ENCODE results near the gene ABCC1.
"Not testable (repeated sequence)": the region's sequence is repeated elsewhere in the genome, so short reads cannot be mapped to it uniquely, and the experiment has no call there.

Gene ABCC1

DNA sequence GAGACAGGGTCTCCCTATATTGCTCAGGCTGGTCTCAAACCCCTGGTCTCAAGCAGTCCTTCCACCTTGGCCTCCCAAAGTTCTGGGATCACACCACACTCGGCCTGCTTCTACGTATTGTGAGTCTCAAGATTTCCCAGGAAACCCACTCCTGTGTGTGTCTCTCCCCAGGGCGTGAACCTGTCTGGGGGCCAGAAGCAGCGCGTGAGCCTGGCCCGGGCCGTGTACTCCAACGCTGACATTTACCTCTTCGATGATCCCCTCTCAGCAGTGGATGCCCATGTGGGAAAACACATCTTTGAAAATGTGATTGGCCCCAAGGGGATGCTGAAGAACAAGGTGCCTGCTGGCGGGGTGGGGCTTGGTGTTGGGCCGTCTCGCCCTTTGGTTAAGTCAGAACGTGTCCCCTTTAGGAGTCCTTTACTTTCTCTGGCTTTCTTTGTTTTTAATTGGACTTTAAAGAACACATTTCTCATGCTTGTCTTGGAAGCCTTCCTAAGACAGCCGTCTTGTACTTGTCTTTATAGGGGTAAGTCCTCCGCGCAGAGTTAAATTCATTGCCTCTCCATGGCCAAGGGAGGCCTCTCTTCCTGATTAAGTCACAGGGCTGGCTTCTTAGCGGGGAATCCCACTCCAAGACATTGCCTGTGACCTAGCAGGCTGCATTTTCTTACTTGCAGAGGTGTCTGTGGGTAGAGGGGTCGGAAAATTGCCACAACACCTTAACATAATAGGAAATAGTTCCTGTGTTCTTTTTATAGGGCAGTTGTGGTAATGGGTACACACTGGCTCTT, 137.4 kb downstream of the ABCC1 start:
- DNase-seq: no peak

DNA sequence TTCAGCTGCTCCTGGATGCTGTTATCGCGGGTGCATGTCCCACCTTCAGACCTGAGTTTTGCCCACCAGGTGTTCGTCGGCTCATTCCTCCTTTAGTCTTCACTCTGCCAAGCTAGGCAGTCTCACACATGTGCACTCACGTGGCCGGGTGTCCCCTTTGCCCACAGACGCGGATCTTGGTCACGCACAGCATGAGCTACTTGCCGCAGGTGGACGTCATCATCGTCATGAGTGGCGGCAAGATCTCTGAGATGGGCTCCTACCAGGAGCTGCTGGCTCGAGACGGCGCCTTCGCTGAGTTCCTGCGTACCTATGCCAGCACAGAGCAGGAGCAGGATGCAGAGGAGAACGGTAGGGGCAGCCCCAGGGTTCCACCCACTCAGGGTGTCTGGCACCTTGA, 140.8 kb downstream of the ABCC1 start:
- DNase-seq: no peak

DNA sequence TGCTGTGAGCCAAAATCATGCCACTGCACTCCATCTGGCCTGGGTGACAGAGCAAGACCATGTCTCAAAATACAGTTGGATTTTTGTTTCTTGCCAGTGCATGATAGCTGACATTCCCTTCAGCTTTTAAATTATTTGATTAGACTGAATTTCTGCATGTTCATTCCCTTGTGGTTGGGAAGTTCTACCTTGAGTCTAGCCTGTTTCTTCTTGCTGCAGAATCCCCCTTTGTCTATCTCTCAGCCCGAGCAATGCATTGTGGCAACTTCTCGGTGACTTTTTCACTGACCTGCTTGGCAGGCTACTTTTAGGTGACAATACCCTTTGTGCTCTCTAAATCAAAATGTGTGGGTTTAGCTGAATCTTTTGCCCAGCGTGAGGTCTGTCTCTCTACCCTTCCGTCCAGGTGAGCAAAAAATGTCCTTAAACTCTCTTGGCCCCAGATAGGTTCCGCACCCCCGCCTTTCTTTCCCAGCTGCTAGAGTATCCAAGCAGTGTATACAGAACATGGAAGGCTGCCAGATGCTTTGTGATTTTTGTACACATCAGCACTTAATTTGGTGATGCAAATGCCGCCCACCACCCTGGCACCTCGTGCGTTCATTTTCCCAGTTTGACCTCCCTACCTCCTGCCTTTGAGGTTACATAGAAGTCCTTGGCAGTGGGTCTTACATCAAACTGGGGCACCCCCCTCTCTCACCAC, 143.7 kb downstream of the ABCC1 start:
- DNase-seq: no peak

DNA sequence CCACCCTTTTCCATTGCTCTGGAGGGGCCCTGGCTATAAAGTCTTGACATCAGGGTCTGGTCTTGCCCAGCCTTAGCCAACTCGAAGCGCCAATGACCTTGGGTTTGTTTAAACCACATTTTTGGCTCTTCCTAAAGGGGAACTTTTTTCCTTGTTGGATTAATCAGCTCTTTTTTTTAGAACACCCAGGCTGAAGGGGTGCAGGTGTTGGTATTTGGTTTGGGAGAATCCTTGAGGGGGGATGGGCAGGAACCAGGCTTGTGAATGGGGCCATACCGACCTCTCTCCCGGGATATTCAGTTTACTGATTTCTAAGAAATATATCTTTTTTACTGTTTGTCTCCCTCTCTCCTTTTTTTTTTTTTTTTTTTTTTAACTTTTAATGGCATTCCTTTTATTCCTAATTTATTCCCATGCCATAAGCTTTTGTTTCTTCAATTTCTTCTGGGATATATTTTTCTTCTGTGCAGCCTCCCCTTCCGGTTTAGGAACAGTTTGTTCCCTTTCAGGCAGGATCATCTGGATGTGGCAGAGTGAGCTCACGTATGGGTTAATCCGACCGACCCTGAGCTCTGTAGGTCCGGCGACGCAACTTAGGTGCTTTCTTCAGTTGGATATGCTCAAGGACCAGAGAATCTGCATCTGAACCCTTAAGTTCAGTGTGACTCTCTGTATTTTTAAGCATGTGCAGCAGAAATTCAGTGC, 144.4 kb downstream of the ABCC1 start:
- DNase-seq: no peak

DNA sequence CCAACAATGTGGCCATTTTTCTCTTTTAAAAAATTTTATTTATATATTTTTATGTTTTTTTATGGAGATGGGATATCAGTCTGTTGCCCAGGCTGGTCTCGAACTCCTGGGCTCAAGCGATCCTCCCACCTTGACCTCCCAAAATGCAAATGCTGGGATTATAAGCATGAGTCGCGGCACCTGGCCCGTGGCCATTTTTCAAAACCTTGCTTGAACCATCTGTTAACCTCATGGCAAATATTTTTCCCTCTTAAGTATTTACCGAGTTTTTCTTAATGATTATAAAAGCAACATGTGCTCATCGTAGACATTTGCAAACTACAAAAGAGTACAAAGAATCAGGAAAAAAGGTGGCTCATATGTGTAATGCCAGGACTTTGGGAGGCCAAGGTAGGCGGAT, 146.2 kb downstream of the ABCC1 start:
- DNase-seq: no peak

DNA sequence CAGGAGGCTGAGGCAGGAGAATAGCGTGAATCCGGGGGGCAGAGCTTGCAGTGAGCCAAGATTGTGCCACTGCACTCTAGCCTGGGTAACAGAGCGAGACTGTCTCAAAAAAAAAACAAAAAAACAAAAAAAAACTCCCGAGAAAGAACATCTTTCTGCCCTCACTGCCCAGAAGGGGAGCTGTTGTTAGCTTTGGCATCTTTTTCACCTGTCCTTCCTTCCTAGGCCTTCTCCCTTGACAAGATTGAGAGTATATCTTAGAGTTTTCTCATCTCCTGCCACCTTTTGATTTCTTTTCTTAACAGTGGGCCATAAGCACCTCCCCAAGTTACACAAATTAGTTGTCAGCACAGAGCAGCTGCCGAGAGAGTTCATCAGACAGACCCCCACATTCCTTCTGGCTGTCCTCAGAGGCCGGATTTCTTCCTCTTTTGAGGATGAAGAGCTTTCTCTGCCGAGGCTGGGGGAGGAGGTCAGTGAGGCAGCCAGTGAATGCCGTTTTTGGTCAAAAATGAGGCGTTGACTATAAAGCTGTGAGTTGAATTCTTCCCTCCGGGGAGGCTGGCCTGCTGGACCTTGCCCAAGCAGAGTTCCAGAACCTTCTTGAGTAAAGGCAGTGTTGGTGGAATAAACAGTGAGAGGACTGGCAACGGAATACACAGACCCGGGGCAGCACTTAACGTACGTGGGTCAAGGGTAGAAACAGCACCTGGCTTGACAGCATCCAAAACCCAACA, 146.9 kb downstream of the ABCC1 start:
- DNase-seq: no peak

DNA sequence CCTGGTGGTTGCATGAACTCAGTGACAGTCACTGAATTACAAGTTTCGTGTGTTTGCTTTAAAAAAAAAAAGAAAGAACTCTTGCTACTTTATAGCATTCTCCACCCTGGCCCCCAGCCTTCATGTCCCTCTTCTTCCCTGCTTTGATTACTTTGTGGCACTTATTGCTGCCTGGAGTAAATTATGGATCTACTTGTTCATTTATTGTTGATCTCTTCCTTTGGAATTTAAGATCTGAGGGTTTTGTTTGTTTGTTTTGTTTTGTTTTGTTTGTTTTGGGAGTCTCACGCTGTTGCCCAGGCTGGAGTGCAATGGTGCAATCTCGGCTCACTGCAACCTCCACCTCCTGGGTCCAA, 147.4 kb downstream of the ABCC1 start:
- no peak for DNase-seq

DNA sequence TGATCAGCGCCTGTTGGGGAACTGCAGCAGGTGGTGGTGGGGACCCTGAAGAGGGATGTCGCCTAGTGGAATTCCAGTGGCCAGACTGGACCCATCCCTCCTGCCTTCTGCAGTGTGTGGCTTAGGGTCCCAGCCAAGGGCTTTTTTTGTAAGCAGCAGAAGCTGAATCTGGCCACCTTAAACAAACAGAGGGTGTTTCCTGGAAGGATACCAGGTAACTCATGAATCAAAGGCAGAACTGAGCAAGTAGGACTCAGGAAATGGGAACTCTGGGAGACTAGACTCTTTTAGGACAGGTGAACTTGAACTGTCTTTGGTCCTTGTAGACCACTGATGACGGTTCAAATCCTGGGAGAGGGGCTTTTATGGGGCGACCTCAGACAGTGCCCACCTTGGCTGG, 149.9 kb downstream of the ABCC1 start:
- no peak for DNase-seq

DNA sequence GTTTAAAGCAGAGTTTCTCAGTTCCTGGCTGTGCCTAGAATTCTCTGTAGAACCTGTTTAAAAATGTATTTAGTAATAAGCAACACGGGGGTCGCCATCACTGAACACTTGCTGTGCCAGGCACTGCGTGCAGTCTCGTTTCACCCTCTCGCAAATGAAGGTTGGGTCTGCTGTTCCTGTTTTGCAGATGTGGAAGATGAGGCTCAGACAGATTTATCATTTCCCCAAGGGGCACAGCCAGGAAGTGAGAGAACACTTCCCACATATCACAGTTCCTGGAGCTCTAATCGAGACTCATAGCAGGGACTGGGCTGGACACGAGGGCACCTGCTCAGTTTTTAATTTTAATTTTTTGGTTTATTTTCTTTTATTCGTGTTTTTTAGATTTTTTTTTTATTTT, 151.2 kb downstream of the ABCC1 start:
- DNase-seq: no peak

DNA sequence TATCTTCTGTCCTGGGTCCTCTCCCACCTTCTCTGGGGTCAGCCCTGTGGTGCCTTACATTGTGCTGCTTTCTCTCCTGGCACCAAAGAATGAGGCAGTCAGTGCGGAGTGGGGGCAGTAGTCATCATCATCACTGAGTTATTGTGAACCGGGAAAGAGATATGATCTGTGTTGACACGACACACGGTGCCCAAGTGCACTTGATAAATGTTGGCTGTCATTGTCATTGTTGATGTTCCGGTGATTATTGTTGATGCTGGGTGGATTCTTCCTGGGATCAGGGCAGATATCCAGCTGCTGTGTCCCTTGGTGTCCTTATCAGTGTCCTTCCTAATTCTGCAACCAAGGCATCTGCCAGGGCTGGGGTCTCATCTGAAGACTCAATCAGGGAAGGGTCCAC, 152.2 kb downstream of the ABCC1 start:
- DNase-seq: no peak

DNA sequence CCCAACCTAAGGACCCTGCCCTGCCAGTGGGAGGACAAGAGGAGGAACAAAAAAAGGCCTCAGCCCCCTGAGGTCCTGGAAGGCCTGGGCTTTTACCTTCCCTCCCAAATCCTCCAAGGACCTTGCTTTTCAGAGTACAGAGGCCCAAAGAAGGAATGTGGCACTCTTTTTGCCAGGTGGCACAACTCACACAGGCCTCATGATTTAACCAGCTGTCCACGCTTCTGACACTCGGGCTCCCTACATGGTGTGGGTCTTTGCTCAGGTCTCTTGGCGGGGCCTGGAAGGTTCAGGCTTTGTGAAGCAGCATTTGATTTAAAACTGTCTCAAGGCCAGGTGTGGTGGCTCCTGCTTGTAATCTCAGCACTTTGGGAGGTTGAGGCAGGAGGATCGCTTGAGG, 153.3 kb downstream of the ABCC1 start:
- DNase-seq: no peak

DNA sequence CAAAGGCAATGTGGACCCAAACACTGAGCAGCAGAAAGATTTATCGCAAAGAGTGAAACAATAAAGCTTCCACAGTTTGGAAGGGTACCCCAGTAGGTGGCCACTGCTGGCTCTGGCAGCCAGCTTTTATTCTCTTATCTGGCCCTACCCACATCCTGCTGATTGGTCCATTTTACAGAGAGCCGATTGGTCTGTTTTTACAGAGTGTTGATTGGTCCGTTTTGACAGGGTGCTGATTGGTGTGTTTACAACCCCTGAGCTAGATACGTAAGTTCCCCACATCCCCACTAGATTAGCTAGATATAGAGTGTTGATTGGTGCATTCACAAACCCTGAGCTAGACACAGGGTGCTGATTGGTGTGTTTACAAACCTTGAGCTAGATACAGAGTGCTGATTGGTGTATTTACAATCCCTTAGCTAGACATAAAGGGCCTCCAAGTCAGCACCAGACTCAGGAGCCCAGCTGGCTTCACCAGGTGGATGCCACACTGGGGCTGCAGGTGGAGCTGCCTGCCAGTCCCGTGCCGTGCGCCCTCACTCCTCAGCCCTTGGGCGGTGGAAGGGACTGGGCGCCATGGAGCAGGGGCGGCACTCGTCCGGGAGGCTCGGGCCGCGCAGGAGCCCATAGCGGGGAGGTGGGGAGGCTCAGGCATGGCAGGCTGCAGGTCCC, 154.9 kb downstream of the ABCC1 start:
- not testable (repeated sequence) for DNase-seq

DNA sequence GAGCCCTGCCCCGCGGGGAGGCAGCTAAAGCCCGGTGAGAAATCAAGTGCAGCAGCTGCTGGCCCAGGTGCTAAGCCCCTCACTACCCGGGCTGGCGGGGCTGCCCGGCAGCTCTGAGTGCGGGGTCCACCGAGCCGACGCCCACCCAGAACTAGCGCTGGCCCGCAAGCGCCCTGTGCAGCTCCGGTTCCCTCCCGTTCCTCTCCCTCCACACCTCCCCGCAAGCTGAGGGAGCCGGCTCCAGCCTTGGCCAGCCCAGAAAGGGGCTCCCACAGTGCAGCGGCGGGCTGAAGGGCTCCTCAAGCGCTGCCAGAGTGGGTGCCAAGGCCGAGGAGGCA, 155.4 kb downstream of the ABCC1 start:
- not testable (repeated sequence) for DNase-seq

DNA sequence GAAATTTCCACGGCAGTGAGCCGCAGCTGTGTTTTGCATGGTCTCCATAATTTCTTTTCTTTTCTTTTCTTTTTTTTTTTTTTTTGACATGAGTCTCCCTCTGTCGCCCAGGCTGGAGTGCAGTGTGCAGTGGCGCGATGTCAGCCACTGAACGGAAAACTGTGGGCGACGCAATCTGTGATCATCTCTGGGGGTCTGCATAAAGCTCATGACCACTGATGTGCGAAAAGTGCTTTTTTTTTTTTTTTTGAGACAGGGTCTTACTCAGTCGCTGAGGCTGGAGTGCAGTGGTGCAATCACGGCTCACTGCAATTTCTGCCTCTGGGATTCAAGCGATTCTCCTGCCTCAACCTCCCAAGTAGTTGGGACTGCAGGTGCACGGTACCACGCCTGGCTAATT, 156.2 kb downstream of the ABCC1 start:
- DNase-seq: no peak

DNA sequence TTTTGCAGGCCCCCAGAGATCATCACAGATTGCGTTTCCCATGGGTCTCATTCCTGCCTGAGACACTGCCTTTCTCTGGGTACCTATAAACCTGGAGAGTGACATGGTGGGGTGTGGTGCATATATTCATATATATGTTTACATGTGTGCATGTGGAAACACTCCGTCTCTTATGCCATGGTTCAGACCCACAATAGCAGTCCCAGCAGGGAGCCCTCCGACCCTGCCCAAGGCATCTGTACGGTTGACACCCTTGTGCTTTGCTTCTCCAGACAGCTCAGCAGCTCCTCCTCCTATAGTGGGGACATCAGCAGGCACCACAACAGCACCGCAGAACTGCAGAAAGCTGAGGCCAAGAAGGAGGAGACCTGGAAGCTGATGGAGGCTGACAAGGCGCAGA, 157.1 kb downstream of the ABCC1 start:
- DNase-seq: no peak

DNA sequence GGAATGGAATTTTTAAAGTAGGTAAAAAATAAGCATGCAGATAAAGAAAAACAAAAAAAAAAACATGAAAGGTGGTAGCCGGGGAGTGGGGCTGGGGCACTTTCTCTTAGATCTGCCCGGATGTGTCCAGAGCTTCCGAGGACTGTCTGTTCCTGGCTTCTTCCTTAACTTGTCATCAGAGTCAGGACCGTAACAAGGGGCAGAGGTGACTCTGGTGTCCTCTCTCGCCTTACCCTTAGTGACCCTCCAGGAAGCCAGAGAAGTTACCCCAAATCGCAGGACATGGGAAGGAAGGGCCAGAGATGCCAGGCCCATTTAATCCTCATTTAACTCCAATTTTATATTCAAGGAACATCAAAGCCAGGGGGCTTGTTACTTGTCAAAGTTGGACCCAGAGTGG, 158.4 kb downstream of the ABCC1 start:
- DNase-seq: no peak

DNA sequence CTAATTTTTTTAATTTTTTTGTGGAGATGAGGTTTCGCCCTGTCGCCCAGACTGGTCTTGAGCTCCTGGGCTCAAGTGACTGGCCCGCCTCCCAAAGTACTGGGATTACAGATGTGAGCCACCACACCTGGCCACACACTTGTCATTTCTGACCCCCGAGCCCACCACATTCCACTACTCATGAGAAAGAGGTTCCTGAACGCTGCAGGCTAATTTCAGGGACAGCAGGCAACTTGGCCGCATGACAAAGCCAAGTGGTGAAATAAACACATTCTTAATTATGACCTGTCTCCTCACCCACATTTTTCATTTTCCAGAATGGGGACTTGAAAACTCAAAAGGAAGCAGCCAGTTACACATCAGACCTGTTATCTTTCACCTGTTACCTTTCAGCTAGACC, 159.3 kb downstream of the ABCC1 start:
- DNase-seq: no peak

DNA sequence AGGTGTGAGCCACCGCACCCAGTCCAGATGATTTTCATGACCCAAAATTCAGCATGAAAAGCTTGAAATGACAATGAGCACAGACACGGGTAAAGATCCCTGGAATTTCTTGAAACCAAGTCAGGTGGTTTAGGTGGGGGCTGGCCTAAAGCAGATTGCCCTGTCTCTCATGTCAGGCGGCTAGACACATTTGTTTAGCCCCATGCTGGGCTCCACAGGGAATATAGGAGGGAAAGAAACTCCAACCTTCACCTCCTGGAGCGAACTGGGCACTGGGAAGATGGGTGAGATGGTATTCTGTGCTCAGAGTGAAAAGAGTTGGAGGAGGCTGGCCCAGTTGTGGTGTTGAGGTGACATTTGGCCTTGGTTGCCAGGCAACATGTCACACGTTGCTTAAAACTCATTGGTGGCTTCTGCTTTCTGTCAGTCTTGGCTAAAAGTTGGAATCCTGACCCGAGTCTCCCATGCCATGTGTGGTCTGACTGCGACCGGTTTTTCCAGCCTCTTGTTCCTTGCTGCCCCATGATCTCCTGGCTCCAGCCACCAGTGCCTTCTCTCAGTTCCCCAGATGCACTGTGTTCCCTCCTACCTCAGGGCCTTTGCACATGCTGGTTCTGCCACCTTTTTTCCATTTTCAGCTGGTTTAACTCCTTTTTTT, 160.2 kb downstream of the ABCC1 start:
- DNase-seq: no peak

DNA sequence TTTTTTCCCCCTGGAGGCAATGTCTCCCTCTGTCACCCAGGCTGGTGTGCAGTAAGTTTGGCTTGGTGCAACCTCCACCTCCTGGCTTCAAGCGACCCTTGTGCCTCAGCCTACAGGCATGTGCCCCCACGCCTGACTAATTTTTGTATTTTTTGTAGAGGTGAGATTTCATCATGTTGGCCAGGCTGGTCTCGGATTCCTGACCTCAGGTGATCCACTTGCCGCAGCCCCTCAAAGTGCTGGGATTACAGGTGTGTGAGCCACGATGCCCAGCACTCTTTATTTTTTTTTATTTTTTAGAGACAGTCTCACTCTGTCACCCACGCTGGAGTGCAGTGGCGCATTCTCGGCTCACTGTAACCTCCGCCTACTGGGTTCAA, 160.7 kb downstream of the ABCC1 start:
- no peak for DNase-seq

DNA sequence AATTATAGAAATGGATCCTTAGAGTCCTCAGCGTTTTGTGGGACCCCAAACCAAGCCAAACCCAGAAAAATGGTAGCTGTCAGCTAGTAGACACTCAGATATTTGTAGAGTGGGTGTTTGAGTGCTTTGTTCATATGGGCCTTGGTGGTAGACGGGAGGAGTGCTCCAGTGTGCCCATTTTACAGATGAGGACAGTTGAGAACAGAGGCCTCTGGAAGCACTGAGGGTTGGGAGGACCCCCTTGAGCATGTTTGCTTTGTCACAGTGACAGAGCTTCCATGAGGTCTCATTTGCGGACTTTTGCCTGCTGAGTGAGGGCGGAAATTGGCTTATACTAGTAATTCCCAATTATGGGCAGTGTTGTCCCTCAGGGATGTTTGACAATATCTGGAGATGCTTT, 162.2 kb downstream of the ABCC1 start:
- DNase-seq: no peak

DNA sequence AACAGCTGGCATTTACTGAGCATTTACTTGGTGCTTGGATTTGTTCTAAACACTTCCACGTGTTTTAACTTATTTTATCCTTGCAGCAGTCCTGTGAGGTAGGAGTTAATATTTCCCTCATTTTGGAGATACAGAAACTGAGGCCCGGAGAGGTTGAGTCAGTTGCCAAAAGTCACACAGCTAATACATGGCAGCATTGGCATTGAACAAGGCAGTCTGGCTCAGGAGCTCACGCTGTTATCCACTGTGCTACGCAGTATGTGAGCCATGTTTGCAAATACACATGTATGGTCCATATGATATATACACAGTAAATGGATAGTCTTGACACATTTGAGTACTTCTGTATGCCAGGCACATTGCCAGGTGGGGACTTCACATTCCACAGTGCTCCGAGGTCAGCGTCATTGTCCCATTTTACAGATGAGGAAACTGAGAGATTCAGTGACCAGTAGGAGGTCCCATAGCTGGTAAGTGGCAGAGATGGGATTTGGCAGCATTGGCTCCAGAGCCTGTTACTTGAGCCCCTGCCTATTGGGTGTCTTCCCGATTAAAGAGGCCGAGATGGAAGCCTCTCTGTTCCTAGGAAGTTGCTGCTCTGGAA, 163.1 kb downstream of the ABCC1 start:
- DNase-seq: no peak

DNA sequence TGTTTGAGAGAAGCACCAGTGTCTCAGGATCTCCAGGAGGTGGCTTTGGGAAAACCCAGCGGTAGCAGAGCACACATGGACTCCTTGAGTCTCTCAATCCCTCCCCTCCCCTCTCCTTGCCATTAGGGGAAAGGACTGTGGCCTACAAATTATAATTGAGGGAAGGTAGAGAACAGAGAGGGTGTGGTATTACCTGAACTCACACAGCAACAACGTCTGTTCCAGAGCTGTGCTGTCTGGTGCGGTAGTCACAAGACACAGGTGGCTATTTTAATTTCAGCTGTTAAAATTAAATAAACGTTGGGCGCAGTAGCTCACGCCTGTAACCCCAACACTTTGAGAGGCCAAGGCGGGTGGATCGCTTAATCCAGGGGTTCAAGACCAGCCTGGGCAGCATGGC, 163.7 kb downstream of the ABCC1 start:
- DNase-seq: no peak

Data from effector CD4-positive, alpha-beta T cell (primary cell).